HG02610 (cell line): ENCODE measurements around the gene TASOR.
A peak's percentile ranks its signal among the peaks of the same experiment; 100 is the strongest.
"Not testable (repeated sequence)": the region's sequence is repeated elsewhere in the genome, so short reads cannot be mapped to it uniquely, and the experiment has no call there.

Experiments
- ATAC-seq: cut with Tn5 transposase; IDR thresholded peaks from one replicate; pipeline ENCODE4 v1.9.1; 2021; ENCODE audit warnings: mild to moderate bottlenecking, moderate library complexity; ENCODE audit not compliant: unreplicated experiment

Gene TASOR

GRCh38 chr3:56683122-56683817, at the start of gene TASOR:
TASOR (minus strand) TSS chr3:56683265; CDS start chr3:56683006, 259 bp downstream.
- ATAC-seq, result peak; percentile 81

- ATAC-seq, result no peak
These were observed 49.0 kb upstream of the TASOR start for GRCh38 chr3:56732109-56732508.

GRCh38 chr3:56725175-56725574, 42.1 kb upstream of the TASOR start:
- peak; percentile 87 for ATAC-seq

GRCh38 chr3:56724676-56725075, 41.6 kb upstream of the TASOR start:
- ATAC-seq, result peak; percentile 29

GRCh38 chr3:56720849-56721248, 37.8 kb upstream of the TASOR start:
- ATAC-seq, result no peak

GRCh38 chr3:56718809-56719208, 35.7 kb upstream of the TASOR start:
- not testable (repeated sequence) for ATAC-seq

- ATAC-seq, result no peak
These were observed 28.3 kb upstream of the TASOR start for GRCh38 chr3:56711344-56711743.

GRCh38 chr3:56707412-56707811, 24.3 kb upstream of the TASOR start:
- not testable (repeated sequence) for ATAC-seq

GRCh38 chr3:56706629-56707028, 23.6 kb upstream of the TASOR start:
- ATAC-seq, result no peak

GRCh38 chr3:56704706-56705105, 21.6 kb upstream of the TASOR start:
- ATAC-seq, result peak; percentile 45

GRCh38 chr3:56702490-56703315, 19.6 kb upstream of the TASOR start:
- no peak for ATAC-seq

GRCh38 chr3:56700151-56700550, 17.1 kb upstream of the TASOR start:
- ATAC-seq, result no peak

GRCh38 chr3:56694867-56695683, 12.0 kb upstream of the TASOR start:
- no peak for ATAC-seq

GRCh38 chr3:56693750-56694149, 10.7 kb upstream of the TASOR start:
- no peak for ATAC-seq

GRCh38 chr3:56692520-56693433, 9.7 kb upstream of the TASOR start:
- ATAC-seq, result peak; percentile 76

- ATAC-seq, result not testable (repeated sequence)
These were observed 8.9 kb upstream of the TASOR start for GRCh38 chr3:56692001-56692365.

GRCh38 chr3:56691165-56692000, 8.3 kb upstream of the TASOR start:
- no peak for ATAC-seq

GRCh38 chr3:56689303-56689702, 6.2 kb upstream of the TASOR start:
- ATAC-seq, result no peak

GRCh38 chr3:56688191-56688590, 5.1 kb upstream of the TASOR start:
- peak; percentile 38 for ATAC-seq
